ENCODE data around the gene RANGAP1.

The RANGAP1 gene

GRCh38 chr22:41257696-41258095 lies 28.3 kb downstream of the RANGAP1 start:
- DNase-seq (ENCODE audit: low spot score) = no peak

DNA sequence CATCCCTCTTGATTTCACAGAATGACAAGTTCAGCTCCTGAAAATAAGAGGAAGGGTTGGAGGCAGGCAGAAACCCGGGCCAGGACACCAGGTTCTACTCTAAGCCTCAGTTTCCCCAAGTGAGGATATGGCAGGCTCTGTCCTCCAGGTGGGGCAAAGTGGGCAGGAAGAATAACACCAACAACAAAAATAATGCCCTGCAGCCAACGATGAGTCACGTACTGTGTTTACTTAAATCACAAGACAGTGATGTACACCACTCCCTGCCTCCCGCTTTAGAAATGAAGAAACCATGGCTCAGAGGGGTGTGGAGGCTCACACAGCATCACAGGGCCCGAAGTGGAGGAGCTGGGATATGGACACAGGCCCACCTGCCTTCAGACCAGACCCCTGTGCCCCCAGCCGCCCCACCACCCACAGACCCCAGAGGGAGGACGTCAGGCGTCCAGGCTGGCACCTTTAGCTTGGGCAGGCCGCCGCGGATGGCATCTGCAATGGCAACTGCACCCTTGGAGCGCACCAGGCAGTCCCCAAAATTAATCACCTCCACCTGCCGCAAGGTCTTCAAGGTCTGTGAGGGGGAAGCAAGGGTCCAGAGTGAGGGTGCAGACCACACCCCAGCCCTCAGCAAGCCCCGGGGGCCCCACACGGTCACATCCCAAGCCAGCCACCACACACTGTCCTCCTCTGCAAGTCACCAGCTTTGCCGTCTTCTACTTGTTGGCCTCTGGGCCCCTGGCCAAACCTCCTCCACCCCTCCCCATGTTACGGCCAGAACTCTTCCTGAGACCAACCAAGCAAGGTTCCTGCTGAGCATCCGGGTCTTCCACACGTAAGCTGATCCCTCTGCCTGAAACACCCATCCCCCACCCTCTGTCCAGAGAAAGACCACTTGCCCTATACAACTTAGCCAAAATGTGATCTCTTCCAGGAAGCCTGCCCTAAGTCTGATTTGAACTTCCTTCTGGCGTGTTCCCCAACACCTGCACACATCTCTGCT lies 29.4 kb downstream of the RANGAP1 start:
- peak; percentile 49 for DNase-seq (ENCODE audit: low spot score)

DNA sequence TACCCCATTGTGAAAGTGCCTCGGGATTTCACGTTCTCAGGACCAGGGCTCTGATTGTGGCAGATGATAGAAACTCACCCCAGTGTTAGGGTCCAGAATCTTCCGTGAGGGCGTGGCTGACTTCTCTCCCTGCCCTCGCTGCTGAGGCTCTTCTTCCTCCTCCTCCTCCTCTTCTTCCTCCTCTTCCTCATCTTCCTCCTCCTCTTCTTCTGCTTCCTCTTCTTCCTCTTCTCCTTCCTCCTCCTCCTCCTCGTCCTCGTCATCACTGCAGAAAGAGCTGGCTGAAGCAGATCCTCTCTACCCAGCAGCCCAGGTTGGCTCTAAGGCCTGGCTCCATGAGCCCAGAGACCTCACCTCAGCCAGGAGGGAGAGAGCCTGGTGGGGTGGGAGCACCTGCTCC lies 31.8 kb downstream of the RANGAP1 start:
- DNase-seq (ENCODE audit: low spot score) = no peak

DNA sequence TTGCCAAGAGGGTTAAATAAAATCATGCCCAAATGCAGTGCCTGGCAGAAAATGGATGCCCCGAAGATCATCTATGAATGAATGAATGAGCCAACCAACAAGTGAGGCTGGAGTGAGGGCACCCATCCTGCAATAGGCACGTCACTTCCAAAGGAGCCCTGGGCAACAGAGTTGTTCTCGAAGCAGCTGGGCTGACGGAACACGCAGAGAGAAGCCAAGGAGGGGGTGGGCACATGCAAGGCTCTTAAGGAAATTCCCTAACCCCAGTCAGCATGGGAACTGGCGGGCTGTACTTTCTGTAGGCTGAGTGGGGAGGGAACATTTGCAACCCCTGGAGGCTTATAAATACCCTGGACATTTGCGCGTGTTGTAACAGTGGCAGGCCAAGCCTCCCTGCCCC lies 33.6 kb downstream of the RANGAP1 start:
- no peak for DNase-seq (ENCODE audit: low spot score)

- DNase-seq (ENCODE audit: low spot score) = no peak
Measured at GRCh38 chr22:41250127-41250526, 35.9 kb downstream of the RANGAP1 start.

DNA sequence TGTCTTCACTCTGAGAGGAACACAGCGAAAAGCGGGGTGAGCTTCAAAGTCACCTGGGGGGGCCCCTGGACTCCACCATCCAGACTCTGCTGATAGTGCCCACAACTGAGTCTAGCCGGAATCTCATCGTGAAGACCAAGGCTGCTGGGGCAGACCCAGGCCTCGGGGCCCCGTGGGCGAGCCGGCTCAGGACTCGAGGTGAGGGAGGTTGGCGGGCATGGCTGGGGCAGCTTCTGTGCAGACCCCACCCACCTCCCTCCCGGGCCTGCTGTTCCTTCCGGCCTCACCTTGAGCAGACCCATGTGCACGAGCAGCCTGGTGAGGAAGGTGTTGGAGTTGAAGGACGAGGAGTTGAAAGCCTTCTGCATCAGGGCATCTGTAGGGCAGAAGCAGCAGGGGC lies 36.5 kb downstream of the RANGAP1 start:
- DNase-seq (ENCODE audit: low spot score) = no peak

- DNase-seq (ENCODE audit: low spot score) = no peak
Measured at GRCh38 chr22:41248758-41249157, 37.2 kb downstream of the RANGAP1 start.

DNA sequence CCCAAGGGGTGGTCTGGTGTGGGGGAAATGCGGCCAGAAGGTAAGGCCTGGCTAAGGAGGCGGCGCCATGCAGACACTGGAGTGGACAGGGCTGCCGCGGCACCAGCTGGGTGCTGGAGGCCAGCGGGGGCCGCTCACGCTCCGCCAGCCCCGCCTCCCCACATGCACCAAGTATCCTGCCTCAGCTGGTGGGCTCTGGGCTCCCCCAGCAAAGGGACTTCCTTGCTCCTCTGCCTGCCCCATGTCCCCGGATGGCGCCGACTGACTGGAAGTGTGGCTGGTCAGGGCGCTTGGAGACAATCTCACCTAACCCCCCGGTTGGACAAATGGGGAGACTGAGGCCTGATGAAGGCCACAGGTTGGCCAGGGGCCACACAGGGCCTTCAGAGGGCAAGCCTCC lies 37.7 kb downstream of the RANGAP1 start:
- no peak for DNase-seq (ENCODE audit: low spot score)

DNA sequence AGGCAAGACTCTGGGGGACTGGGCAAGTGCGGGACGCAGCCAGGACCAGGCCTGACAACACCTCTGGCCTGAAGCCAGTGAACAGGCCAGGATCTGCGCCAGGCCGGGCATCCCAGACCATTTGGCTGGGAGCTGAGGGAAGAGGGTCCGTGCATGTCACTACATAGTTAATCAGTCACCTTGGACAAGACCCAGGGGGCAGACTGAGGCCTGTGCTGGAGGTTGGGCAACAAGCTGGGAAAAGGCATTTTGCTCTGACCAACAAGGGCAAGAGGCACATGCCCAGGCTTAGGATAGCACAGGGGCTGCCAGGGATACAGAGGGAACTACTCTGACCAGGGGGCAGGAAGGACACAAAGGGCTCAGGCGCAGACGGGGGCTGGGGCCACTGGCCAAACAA lies 38.3 kb downstream of the RANGAP1 start:
- no peak for DNase-seq (ENCODE audit: low spot score)

GRCh38 chr22:41245917-41246499 lies 40.0 kb downstream of the RANGAP1 start:
- DNase-seq (ENCODE audit: low spot score) = no peak

DNA sequence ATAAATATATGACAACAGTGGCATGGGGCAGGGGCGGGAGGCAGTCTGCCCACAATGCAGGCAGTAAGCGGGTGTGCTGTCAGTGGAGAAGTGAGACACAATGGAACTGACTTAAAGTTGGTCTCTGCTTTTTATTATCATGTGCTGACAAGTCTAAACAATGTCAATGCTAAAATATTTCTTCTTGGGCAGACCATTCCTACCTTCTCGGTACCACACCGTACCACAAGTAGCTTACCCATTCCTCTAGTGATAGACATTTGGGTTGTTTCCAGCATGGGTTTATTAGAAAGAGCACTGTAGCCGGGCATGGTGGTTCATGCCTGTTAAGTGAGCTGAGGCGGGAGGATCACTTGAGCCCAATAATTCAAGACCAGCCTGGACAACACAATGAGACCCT lies 42.6 kb downstream of the RANGAP1 start:
- DNase-seq (ENCODE audit: low spot score) = no peak

GRCh38 chr22:41242396-41243117 lies 43.4 kb downstream of the RANGAP1 start:
- DNase-seq (ENCODE audit: low spot score) = no peak

GRCh38 chr22:41241133-41241676 lies 44.8 kb downstream of the RANGAP1 start:
- DNase-seq (ENCODE audit: low spot score) = no peak

GRCh38 chr22:41240377-41241132 lies 45.4 kb downstream of the RANGAP1 start, which contains the start of gene CHADL:
Gene CHADL (minus strand): TSS chr22:41240931. CDS start chr22:41240881, 50 bp downstream.
- no peak for DNase-seq (ENCODE audit: low spot score)

DNA sequence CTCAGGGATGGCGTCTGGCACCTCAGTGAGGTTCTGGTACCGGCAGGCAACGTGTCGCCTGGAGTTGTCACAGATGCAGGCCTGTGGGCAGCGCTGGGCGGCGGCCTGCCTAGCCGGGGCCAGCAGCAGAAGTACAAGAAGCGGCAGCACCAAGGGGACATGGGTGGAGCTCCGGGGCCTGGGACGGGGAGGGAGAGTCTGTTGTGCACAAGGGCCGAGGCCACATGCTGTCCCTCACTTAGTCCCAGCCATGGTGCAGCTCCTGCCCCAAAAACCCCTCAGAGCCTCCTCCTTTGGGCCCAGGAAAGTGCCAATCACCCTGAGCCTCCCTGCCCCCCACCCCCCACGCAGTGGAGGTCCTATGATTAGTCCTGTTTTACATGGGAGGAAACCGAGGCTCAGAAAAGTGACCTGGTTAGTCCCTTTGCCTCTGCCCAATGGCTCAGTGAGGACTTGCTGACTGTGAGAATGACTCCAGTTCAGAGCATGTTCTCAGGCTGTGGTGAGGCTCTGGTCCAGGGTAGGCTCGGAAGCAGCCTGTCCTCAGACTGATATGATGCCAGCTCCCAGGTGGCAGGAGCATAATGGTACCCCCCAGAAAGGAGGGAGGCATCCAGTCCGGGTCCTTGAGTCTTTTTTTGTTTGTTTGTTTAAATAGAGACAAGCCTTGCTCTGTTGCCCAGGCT lies 46.4 kb downstream of the RANGAP1 start:
- DNase-seq (ENCODE audit: low spot score) = no peak

- DNase-seq (ENCODE audit: low spot score) = no peak
Measured at GRCh38 chr22:41238570-41239442, 47.2 kb downstream of the RANGAP1 start.

DNA sequence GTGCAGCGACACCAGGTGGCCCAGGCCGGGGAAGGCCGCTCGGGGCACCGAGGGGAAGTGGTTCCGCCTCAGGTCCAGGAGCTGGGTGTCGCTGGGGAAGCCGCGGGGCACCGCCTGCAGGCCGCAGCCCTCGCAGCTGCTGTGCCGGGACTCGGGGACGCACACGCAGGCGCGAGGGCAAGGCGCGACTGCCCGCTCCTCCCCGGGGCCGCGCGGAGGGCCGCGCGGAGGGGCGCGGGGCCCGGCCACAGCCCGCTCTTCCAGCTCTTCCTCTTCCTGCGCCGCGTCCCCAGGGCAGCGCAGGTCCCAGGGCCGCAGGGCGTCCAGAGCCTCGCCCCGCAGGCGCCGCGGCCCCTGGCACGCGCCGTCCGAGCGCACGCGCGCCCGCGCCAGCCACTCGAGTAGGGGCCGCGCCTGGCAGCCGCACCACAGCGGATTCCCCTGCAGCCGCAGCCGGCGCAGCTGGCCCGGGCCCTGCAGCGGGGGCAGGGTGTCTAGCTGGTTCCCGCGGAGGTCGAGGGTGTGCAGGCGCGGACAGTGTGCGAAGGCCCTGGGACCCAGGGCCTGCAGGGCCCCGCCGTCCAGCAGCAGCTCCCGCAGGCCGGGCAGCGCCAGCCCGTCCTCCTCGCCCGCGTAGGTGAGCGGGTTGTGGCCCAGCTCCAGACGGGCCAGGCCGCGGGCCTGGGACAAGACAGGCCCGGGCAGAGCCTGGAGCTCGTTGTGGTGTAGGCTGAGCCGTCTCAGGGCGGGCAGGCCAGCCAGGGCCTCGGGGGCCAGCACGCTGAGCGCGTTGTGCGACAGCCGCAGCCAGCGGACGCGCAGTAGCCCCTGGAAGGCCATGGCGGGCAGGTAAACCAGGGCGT lies 48.0 kb downstream of the RANGAP1 start:
- peak; percentile 25 for DNase-seq (ENCODE audit: low spot score)

DNA sequence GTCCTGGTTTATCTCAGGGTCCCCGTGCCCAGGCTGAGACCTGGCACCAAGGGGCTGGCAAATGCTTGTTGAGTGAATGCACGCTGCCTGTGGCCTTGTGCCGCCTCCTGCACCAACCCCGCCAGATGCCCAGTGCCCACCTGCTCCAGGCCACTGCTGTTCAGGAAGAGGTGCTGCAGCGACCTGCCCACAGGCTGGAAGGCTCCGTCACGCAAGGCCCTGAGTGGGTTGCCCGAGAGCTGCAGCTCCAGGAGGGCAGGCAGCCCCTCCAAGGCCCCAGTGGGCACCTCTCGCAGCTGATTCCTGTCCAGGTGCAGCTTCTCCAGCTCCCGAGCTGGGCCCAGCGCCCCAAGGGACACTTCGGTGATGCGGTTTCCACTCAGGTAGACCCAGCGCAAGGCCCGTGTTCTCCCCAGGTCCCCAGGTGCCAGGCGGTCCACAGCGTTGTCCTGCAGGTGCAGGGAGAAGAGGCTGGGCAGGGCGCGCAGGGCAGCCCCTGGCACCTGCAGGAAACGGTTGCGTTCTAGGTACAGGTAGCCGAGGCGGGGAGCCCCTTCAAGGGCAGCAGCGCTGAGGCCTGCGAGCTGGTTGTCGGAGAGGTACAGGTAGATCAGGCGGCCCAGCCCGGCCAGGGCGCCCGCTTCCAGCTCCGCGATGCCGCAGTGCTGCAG lies 48.8 kb downstream of the RANGAP1 start:
- DNase-seq (ENCODE audit: low spot score) = no peak
